NCI-H1694 treated with DMSO at 0.1 percent for 48 hours (cell line): ENCODE data around the gene GGACT.

ENCODE experiments used
- DNase-seq: peaks from one replicate; lab custom pipeline; 2025; lab: John Stamatoyannopoulos, UW

Gene GGACT

DNA sequence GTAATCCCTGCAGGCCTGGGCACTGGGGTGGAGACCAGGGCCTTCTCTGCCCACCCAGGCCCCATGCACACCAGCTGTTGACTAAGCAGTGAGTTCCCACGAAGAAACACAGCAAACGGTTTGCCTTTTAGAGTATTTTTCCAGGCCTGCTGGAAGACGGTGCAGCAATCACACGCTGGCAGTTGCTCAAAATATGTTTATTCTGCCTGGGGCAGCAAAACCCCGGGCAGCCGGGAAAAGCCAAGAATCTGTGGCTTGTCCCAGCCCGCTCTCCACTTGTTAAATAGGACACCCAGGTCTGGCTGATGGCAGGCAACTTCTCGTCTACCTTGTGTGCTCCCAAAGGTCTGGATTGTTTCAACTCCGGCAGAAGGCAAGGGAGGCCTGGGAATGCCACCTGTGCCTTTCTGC, 40.8 kb downstream of the GGACT start:
- DNase-seq = peak; percentile 42

DNA sequence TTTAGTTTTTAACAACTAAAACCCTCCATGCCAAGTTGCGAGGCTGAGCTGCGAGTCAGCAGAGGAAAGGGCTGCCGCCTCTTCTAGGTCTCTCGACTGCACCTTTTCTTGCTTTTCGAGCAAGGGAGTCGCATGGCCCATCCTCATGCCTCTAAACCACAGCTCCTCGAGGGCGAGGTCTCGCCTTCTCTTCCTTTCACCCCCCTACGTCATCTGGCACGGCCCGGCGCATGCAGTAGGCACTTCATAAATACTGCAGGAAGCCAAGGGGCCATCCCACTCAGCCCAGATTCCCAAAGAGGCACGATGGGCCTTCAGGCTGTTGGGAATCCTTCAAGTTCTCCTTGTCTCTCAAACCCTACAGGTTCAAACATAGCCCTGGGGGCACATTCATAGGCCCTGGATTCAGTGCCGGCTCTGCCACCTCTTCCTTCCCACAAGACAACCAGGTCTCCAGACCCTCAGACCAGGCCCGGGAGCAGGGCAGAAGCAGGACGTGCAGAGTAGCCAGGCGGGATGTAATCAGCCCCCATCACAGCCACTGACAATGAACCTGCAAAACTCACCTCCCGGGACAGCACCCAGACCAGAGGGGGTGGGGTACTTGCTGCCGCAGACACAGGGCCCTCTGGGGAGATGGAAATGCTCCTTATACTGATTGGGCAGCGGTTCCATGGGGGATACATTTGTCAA, 41.7 kb downstream of the GGACT start:
- no peak for DNase-seq

DNA sequence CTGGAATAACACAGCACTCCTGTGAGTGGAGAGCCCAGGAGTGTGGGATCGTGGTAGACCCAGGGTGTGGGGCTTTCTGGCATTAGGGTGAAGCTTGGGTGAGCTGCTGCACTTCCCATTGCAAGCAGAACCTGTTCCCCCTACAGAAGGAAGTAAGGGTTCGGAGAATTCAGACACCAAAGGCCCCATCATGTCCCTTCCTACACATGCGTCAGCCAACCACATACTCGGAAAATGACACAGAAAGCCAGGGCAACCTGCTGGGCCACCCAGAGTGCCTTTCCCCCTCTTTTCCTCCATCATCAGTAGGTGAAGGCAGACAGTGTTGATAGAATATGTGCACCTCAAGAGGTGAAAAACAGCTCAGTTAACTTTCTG, 42.9 kb downstream of the GGACT start:
- no peak for DNase-seq

DNA sequence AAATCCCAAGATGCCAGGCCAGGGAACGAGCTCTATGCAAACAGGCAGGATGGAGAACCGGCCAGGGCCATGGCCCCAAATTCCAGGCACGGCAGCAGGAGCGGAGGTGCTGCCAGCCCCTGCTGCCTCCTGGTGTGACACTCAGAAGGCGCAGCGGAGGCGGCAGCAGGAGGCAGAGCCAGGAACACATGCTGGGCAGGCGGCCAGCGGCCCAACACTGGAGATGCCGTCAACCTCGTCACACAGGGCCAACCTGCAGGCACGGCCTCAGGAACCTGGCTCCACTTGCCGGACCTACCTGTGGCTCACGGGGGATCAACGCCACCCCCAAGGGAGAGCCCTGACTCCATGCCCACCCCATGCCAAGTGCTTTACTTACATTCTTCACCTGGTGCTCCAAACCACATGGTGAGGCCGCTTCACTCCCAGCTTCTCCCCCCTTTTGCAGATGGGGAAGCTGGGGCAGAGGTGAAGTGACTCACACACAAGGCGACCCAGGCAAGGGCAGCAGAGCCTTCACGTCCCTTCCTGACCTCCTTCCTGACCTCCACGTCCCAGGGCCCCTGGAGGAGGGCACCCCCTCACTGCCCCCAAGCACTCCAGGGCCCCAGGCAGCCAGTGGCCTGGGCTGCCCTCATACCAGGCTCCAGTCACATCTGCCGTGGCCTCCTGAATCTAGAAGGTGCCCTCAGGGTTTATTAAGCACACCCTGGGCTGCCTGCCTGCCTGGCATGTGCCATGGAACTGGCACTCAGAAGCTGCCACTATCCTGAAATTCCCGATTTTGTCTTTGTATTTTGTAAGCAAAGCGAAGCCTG, 43.5 kb downstream of the GGACT start:
- DNase-seq = peak; percentile 31

DNA sequence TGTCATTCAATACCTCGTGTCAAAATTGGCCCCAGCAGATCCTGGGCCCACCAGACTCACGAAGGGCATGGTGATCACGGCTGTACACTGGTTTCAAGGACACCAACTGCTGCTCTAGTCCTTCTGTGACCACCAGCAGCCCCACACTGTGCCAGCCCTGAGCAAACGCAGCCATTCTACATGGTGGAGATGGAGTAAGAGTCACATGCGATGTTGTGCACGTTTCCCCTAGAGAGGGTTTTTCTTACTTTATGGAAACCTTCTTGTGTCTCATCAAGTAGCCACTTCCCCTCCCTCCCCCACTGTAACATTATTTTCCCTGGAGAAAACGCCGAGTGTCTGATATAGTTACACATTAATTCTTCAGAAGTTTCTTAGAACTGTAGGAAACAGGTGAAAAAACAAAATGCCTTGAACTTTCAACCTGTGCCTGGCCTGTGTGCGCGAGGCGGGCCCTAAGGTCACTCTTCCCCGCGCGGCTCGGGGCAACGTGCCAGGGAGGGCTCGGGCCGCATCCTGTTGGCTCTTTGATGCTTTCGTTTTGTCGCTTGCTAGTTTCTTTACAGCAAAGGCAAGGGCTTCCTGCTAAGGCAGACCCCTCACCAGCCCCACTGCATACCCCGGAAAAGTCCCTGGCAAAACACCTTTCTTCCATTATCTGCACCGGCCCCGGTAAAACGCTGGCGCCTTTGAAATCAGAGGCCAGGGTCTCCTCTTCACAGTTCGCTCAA, 44.6 kb downstream of the GGACT start:
- no peak for DNase-seq

DNA sequence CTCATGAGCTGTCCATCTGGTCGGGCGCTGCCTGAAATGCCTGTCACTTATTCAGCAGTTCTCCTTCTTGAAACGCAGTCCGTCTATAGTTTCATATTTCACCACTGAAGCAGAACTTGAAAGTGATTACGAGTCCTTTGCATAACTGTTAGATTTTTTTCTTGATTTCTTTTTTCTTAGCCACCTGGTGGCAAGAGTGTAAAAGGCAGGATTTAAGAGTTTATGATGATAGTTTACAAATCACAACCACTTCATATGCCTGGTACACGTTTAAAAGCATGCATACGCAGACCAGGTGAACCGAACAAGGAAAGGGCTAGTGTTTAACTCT, 45.8 kb downstream of the GGACT start:
- DNase-seq = peak; percentile 63

DNA sequence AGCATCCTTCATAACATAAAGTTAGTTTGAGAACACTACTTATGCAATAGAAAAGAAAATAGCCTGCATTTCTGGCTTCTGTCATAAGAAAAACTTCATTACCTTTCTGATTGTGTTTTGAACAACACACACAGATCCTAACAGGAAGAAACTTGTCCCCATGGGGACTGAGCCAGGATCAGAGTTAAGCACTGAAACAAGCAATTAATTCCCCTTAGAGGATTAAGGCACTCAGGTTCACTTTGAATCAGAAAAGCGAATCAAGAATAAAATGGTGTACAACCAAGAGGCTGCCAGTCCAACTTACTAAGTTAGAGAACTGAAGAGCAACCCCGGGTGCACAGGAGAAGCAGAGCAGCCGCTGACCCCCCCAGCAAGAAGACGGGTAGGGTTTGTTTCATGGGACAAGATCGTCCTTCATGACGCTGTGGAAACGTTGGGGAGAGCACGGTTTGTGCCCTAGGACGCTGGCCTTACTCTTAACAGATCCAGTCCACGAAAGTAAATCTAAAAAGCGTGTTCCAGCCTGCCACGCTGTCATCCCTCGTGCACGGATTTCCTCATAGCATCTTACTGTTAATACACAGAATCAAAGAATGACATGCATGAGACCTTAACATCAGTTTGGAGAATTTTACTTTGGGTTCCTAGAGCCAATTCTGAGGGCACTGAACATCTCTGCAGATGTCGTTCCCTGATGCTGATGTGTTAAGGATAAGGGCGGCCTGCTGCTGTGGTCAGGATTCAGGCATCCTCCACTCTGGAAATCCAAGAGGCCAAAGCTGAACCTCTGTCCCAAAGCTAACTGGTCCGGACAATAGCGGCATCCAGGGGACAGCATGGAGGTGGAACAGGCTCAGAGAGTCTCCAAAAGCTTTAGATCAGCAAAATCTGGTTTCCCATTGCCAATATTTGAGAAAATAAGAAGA, 46.4 kb downstream of the GGACT start:
- DNase-seq = no peak

DNA sequence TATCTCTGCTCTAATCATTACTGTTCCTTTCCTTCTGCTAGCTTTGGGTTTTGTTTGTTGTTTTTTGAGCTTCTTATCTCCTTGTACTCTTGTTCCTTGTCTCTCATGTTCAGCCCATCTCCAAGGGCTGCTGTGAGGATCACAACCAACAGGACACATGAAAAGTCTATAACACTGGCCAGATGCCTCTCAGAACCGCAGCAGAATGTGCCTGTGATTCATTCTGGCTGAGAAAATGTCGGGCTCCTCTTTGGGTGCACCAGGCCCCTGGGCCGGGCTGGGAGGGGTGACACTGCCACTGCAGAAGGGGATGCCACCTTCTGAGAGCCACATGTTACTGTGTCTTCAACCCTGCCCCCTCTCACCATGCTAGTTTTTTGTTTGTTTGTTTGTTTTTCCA, 48.0 kb downstream of the GGACT start:
- DNase-seq = no peak

DNA sequence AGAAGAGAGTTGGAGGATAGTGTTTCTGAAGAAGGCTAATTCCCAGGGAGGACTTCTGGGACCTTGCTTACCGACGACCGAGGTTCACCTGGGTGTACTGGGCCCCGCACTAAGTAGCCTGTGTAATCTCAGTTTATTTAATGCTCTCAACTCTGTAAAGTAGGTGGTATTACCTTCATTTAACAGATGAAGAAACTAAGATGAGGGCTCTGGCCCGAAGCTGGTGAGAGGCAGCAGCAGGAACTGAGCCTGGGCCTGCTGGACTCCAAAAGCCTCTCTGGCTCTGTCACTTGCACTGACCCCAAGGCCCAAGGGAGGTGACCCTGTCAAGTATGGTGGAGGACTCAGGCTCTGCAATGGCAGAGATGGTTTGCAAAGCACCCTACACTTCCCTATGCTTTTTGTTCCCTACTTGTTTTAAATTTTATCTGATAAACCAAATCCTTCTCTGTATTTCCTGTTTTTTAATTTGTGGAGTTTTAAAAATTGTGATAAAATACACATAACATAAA, 50.6 kb downstream of the GGACT start:
- DNase-seq = no peak

DNA sequence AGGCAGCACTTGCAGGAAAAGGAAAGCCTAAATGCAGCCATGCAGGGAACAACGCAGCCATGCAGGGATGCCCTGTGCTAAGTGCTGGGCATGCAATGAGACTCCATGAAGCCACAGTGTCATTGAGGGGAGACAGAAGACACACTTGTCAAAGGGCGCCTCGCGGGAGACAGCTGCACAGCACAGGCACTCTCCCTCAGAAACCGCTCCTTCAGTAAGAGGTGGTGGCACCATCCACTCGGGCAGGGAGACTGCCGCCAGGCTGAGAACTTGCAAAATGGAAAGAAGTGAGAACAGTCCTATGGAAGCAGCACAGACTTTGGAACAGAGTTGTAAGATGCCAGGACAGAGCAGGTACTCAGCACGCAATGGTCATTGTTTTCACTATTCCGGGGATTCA, 51.1 kb downstream of the GGACT start:
- DNase-seq = no peak

DNA sequence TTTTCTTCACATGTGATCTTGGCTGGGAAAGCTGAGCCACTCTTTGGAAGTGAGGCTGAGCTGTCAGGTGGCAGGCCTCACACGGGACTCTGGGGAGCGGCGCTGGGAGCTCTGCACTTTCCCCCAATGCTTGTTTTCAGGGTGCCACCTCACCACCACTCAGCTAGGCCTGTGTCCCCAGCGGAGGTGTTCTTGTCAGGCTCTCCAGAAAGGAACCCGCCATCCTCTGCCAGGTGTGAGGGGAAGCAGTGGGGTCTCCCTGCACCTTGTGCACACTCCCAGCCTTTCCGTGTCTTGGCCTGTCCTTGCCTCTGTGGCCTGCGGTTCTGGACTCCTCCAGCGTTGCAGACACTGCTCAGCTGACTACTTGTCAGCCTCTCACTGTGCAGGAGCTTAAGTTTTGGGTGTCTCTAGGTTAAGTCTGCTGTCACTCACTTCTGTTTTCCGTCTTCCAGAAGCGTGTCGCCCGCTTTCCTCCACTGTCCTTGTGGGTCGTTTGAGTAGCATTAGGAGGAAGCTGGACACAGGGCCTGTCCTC, 51.9 kb downstream of the GGACT start:
- DNase-seq = no peak

DNA sequence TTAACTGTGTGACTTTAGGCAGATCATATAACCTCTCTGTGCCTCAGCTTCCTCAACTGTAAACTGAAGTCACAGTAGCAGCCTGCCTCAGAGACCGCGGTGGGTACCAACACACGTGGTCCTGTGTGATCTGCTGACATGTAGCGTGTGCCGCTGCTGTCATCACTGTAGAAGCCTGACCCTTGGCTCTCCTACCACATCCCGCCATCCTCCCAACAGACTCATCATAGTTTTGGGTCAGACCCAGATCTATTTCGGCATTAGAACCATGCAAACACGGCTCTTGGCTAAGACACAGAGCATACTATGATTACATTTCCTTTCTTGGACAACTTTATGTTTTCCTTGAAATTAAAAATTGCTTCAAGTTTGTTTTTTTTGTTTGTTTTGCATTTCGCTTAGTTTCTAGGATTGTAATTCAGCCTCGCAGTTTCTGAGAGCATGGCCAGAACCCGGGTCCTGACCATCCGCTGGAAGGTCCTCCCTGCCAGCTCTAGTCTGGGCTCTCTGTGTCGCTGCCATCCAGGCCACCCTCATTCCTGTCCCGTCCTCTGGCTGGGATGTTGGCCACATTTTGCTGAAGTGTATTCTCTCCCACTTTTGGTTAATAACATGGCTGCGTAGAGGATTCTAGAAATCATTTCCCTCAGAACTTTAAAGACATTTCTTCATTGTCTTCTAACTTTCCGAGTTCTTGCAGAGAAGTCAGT, 53.0 kb downstream of the GGACT start:
- DNase-seq = no peak

DNA sequence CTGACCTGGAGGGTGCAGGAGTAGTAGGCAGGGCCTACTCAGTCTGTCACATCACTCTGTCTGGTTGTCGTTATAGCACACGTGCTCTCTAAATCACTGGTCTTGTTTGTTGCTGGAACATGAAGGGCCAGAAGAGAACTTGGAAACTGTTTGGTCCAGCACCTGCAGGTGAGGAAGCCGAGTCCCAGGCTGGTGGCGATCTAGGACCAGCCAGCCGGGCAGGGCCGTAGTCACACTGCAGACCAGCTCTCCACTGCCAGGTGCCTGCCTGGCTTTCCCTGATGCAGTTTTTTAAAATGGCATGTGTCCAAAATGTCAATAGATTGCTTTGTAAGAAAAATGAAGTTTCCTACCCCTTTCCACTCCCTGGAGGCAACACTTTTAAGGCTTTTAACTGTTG, 53.7 kb downstream of the GGACT start:
- no peak for DNase-seq

DNA sequence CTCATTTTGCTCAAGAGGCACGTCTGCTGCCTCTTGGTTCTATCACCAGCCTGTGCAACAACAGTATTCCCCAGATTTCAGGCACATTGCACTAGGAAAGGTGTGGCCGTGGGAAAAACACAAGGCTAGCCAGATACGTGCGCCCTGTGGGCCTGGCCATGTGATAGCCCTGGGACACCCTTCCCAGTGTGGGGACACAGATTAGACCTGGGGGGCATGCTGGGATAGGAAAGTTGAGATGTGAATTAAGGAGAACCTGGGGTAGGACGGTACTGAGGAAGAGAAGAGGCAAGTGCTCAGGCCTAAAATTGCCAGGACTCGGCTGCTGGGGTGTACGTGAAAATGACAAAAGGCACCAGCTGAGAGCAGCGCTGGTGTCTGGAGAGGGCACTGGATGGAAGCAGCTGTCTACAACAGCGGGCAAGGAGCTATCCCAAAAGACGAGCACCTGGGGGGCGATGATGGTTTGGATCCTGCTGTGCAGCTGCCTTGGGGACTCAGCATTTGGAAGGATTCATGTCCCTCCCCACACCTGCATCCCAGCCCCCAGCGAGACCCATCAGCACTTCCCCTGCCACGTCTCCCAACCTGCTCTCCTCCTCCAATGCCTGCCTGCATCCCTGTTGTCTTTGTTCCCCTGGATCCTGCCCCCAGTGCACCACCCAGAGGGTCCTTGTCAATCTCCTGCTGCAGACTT, 54.3 kb downstream of the GGACT start:
- DNase-seq = no peak

DNA sequence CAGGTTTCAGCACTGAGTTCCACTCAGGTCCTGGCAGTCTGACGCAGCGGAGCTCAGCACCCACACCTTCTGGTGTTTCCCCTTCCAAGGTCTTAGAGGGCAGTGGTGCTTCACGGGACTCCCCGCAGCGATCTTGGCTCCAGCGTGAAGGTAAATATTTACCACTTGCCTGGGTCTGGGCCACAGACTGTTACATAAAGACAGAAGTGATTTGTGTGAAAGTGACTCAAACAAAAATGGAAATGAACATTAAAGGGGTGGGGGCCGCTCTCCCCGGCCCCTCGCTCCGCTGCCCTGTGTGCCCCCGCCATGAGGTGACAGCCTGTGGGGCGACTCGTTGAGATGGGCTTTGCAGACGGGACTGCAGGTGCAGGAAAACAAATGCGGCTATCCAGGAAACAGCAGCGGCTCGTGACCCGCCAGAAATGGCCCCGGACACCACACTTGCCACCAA, 55.0 kb downstream of the GGACT start:
- DNase-seq = no peak

DNA sequence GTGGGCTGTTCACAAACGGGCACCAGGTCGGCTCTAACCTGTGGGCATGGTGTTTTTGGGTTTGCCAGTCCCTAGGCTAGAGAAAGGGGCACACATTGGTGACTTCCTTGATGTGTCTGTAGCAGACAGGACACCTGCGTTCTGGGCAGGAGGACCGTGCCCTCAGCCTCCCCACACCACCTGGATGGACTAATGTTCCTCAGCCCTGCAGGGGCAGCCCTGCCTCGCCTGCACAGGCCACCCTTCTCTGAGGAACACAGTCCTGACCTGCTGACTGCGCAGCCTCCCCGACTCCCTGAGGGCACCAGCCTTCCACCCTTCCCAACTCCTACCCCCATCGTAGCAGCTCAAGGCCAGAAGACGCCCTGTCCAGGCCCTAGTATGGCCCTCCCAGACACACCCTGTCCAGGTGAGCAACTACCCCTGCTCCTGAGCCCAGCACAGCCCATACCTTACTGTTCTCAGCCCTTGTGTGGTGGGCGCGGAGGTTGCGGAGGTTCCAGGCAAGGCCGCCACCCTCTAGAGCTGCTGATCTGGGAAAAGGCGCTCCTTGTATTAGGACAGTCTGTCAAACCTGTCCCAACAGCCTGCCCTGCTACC, 55.7 kb downstream of the GGACT start:
- DNase-seq = no peak

DNA sequence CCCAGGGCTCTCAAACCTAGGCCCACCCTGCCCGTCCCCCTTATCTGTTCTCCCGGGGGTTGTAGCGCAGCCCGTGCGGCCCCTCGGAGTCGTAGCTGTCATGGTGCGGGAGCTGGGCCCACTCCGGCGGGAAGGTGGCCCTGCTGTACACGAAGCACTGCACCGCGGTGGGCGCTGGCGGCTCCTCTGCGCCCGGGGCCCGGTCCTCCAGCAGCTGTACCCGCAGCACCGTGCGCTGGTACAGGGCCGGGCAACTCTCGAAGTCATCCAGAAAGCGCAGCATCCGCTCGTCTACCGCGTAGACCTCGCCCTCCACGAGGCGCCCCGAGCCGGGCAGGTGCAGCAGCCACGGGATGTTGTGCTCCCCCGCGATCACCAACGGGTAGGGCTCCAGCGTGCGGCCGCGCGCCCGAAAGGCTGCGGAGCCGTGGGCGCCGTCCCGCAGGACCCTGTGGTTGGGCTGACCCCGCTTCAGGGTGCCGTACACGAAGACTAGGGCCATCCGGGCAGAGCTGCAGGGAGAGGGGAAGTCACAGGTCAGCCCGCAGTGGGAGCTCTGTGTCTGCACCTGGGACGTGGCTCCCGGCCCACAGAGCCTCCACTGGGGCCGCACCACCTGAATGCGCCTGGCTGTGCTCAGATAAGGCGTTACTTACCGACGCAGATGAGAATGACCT, 56.4 kb downstream of the GGACT start:
- DNase-seq = no peak

DNA sequence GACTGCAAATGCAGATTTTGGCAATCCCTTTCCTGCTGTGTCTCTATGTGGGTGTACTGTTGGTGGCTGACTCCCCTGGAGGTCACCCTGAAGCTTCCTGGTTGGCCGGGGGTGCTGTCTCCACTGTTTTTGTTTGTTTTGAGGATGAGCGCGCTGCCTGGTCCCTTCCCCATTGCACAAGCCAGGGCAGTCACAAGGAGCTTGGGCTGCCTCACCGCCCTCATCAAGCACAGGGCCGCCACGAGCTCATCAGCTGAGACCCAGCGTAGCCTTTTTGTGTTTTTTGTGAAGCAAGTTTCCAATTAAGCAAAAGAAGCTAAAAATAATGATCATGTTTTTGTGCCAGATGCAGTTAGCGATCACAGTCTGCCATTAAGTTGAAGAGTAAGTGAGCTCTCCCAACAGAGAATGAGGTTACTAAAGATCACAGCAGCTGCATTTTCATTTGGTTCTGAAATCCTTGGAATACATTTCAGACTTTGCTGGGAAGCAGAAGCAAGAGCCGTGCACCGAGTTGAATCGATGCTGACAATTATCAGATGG, 57.8 kb downstream of the GGACT start:
- DNase-seq = peak; percentile 58
